Measurements from ENCODE around the gene KRTAP16-1.
"Not testable (repeated sequence)": the region's sequence is repeated elsewhere in the genome, so short reads cannot be mapped to it uniquely, and the experiment has no call there.

KRTAP16-1 gene

GRCh38 chr17:41301916-41302901 is 6.9 kb downstream of the KRTAP16-1 start, which contains the start of gene KRTAP29-1:
Gene KRTAP29-1 (minus strand): TSS chr17:41302851. CDS start chr17:41302851, 0 bp downstream.
- DNase-seq: no peak

- no peak for DNase-seq
Observed at GRCh38 chr17:41301204-41301790, 7.8 kb downstream of the KRTAP16-1 start.

GRCh38 chr17:41298458-41299135 is 10.5 kb downstream of the KRTAP16-1 start:
- no peak for DNase-seq

- no peak for DNase-seq
Observed at GRCh38 chr17:41296846-41297245, 12.3 kb downstream of the KRTAP16-1 start.

GRCh38 chr17:41294016-41294415 is 15.1 kb downstream of the KRTAP16-1 start:
- no peak for DNase-seq

GRCh38 chr17:41287050-41287449 is 22.1 kb downstream of the KRTAP16-1 start:
- no peak for DNase-seq

GRCh38 chr17:41284546-41284945 is 24.6 kb downstream of the KRTAP16-1 start:
- no peak for DNase-seq

- no peak for DNase-seq
Observed at GRCh38 chr17:41284043-41284442, 25.1 kb downstream of the KRTAP16-1 start.

GRCh38 chr17:41278176-41278955 is 30.7 kb downstream of the KRTAP16-1 start:
- no peak for DNase-seq

GRCh38 chr17:41275648-41276190 is 33.4 kb downstream of the KRTAP16-1 start, which contains the start of gene KRTAP9-7:
Gene KRTAP9-7 (plus strand): TSS chr17:41275698. CDS start chr17:41275698, 0 bp downstream.
- DNase-seq: not testable (repeated sequence)

- no peak for DNase-seq
Observed at GRCh38 chr17:41271858-41272257, 37.3 kb downstream of the KRTAP16-1 start.

- not testable (repeated sequence) for DNase-seq
Observed at GRCh38 chr17:41271323-41271722, 37.8 kb downstream of the KRTAP16-1 start.

GRCh38 chr17:41267711-41268110 is 41.4 kb downstream of the KRTAP16-1 start:
- DNase-seq: no peak

GRCh38 chr17:41265078-41265477 is 44.0 kb downstream of the KRTAP16-1 start, which contains the start of gene KRTAP9-6:
Gene KRTAP9-6 (plus strand): TSS chr17:41265378. CDS start chr17:41265378, 0 bp downstream.
- no peak for DNase-seq

- no peak for DNase-seq
Observed at GRCh38 chr17:41264599-41264998, 44.5 kb downstream of the KRTAP16-1 start.

- no peak for DNase-seq
Observed at GRCh38 chr17:41263212-41263611, 45.9 kb downstream of the KRTAP16-1 start.

- no peak for DNase-seq
Observed at GRCh38 chr17:41258406-41258805, 50.7 kb downstream of the KRTAP16-1 start.

All from NCI-H1930 (cell line).